NCI-H82 treated with DMSO at 0.1 percent for 48 hours (cell line): Measurements from ENCODE around the gene GNB1.

Experiments
- DNase-seq: peaks from one replicate; lab custom pipeline; 2025; ENCODE audit not compliant: unreplicated experiment; lab: John Stamatoyannopoulos, UW

The GNB1 gene

DNA sequence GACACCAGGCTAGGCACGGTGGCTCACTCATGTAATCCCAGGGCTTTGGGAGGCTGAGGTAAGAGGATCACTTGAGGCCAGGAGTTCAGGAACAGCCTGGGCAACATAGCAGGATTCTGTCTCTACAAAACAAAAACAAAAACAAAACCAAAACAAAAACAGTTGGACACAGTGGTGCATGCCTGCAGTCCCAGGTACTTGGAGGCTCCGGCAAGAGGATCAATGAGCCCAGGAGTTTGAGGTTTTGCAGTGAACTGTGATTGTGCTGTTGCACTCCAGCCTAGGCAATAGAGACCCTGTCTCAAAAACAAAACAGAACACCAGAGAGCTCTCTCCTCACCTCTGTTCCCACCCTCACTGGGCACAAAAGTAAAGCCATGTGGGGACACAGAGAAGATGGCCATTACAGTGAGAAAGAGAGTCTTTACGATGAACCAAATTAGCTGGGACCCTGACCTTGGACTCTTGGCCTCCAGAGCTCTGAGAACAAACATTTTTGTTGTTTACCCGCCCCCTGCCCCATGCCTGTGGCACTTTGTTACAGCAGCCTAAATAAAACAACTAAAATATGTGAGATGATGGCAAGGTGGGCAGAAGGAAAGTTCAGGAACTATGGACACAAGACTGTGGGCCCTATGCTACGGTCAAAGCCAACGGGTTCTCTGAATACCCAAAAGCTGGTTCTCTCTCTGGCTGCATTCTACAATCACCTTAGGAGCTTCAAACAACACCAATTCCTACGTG lies 122.5 kb downstream of the GNB1 start:
- no peak for DNase-seq

DNA sequence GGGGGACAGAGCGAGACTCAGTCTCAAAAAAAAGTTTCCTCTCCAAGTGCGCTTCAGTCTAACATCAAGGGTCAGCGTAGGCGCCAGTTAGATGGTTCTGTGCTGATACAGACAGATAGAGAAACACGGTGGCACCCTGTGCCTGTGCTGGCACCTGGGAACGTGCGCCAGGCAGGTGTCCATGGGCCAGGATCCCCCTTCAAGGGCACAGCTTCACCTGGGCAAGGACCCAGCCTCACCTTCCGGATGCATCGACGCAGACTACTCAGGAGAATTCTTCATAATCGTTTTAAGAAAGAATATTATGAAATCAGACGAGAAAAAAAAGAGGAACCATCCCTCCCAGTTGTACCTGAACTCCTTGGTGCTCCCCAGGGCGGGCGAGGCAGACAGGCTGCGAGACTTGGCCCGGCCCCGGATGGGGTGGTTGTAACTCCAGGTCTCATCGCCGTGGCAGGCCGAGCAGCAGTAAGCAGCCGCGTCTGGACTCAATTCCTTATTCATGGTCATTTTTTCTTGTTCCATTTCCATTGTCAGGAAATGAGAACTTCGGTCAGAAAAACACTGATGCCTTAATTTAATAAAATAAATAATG lies 125.9 kb downstream of the GNB1 start:
- no peak for DNase-seq

DNA sequence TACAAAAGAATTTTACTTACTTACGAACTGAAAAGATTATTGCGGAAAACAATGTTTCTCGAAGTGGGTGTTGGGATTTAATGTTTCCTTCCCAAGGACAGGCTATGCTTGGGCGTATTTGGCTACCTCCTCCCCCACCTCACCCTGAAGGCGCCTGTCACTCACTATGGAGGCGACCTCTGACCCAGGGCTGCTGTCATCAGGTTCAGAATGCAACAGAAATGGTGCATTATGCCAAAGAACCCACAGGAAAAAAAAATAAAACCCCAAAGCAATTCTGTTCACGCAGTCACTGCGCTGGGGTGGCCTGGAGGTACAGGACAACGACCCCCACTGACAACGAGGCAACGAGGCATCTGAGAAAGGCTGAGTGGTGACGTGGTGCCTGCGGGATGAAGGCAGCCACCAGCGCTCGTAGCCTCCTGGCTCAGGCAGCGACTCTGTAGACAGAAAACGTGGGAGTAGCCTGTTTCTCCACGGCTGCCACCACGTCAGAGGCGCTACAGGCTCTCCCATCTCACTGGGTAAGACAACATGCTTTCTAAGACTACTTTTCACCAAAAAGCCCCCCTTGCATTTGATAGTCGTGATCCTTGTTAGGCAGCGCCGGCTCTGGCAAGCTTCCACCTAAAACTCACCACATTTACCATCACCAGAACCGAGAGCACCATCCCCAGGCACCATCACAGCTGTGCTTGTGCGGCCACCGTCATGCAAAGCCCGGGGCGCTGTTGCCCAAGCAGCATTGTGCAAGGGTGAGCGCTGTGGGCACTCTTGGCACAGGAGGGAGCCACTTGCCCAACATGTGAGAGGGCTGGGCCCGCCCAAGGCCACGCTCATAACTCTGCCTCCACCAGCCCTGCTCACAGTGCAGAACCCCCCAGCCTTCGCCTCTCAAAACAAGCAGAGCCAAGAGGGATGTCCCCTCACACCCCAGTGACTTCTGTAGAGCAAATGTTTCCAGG lies 126.9 kb downstream of the GNB1 start:
- DNase-seq, result no peak

GRCh38 chr1:1761504-1762376 lies 129.1 kb downstream of the GNB1 start:
- no peak for DNase-seq

GRCh38 chr1:1760715-1761114 lies 130.2 kb downstream of the GNB1 start:
- DNase-seq, result no peak

- DNase-seq, result no peak
These were observed 130.6 kb downstream of the GNB1 start for GRCh38 chr1:1760345-1760650.

DNA sequence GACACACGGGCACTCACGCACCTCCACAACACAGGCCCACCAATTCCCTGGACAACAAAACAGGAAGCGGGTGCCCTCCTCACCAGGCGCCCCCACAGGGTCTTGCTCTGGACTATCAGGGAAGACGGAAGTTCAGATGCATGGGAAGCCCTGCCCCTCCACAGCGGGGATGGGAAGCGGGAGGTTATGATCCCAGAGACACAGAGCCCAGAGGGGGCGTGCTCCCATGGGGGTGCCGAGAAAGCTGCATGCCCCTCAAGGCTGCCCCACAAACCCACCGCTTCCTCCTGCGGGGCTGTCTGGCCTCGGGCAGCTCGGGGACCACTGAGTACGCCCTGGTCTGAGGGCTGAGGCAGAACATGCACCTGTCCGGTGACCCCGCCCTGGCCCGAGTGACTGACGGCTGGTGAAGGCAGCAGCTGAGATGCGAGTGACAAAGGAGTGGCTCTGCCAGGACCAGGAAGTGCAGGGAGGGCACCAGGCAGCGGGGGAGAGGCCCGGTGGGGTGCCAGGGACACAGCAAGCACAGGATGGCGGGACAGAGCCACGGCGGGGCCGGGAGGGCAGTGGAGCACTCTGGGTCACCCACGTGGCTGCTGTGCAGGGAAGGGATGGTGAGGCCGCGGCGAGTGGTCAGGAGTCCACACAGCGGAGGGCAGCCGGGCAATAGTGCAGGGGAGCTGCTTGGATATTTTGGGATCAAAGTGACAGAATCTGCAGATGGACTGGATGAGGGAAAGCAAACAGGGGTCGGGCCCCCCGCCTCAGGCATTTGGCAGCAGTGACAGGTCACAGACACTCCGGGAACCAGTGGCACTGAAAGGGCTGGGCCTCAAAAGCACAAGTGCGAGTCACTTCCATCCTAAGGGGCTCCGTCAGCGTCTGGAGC lies 131.2 kb downstream of the GNB1 start:
- DNase-seq, result no peak

- DNase-seq, result no peak
These were observed 132.0 kb downstream of the GNB1 start for GRCh38 chr1:1758692-1759455.

GRCh38 chr1:1758059-1758621 lies 132.7 kb downstream of the GNB1 start:
- DNase-seq, result no peak

- no peak for DNase-seq
These were observed 133.3 kb downstream of the GNB1 start for GRCh38 chr1:1757422-1758058.

GRCh38 chr1:1756661-1757421 lies 134.0 kb downstream of the GNB1 start:
- no peak for DNase-seq

GRCh38 chr1:1755852-1756251 lies 135.0 kb downstream of the GNB1 start:
- DNase-seq, result no peak

DNA sequence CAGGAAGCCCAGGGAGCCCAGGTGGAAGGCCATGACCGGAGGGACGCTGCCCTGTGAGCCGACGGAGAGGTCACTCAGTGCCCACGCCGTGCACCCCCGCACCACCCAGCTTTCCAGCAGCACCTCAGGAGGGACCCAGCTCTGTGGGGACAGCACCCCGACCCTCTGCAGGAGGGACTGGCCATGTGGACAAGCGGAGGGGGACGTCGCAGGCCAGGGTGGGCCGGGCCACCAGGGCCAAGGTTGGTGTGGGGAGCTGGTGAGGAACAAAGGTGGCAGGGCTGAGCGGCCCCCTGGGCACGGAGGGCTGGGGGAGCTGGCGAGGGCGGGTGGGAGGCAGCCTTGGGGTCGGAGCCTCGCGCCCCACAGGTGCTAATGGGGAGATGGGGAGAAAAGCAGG lies 135.5 kb downstream of the GNB1 start:
- no peak for DNase-seq

DNA sequence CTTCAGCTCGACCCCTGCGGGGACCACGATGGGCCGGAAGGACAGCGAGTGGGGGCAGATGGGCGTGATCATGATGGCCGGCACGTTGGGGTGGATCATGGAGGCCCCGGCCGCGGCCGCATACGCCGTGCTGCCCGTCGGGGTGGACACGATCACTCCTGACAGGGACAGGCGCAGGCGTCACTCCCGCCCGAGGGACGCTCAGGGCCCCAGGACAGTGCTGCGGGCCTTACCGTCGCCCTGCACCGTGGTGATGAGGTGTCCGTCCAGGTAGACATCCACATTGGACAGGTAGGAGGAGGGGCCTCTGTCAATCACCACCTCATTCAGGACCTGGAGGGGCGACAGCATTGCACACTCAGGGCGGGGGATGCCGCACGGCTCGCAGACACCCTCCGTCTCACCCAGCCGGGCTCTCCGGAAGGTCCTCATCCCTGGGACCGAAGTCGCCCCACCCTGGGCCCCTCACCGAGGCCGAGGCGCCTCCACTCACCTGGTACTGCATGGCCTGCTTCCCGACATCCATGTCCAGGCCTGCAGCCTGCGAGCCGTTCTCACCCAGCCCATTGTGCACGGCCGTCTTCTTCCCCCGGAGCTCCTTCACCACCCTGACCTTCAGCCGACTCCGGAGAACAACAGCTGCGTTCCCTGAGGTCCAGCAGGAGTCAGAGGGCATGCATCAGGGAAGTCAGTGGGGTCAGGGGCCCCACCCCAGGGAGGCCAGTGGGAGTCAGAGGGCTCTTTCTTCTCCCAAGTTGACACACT lies 136.7 kb downstream of the GNB1 start:
- no peak for DNase-seq

- DNase-seq, result no peak
These were observed 137.3 kb downstream of the GNB1 start for GRCh38 chr1:1753607-1754005.

- no peak for DNase-seq
These were observed 138.0 kb downstream of the GNB1 start for GRCh38 chr1:1752636-1753606.
